ENCODE measurements around the gene IRF3. TPM values are rescaled to one million over a fixed set of nuclear protein-coding genes. Genes with fewer than 3 reads are reported as not detected.

Gene IRF3
- total RNA-seq, 2 experiments from 2014 or later: 90.8 to 108 TPM

DNA sequence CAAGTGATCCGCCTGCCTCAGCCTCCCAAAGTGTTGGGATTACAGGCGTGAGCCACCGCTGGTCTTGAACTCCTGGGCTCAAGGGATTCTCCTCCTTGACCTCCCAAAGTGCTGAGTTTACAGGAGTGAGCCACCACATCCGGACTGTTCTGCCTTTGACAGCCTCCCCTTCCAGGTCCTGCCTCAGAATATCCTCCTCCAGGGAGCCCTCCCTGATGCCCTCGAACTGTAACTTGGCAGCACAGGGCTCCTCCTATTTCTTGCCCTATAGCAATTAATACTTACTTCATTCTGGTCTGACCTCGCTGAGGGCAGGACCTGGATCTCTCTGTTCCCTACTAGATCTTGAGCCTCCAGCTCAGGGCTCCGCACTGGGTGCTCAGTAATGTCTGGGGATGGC is 31.2 kb upstream of the IRF3 start:
- Mint-ChIP-seq H3K4me3 (no peak overlapping the region), H3K36me3 (ENCODE audit: low read depth) (no peaks in the 10 kb centered on the region), H3K27me3 (peaks cover 6% of the 10 kb centered on the region), H3K4me1 (ENCODE audit: low read depth) (no peaks in the 10 kb centered on the region), H3K9me3 (no peaks in the 10 kb centered on the region), H3K27ac (no peak overlapping the region)
- TF ChIP-seq, protein P1, sequence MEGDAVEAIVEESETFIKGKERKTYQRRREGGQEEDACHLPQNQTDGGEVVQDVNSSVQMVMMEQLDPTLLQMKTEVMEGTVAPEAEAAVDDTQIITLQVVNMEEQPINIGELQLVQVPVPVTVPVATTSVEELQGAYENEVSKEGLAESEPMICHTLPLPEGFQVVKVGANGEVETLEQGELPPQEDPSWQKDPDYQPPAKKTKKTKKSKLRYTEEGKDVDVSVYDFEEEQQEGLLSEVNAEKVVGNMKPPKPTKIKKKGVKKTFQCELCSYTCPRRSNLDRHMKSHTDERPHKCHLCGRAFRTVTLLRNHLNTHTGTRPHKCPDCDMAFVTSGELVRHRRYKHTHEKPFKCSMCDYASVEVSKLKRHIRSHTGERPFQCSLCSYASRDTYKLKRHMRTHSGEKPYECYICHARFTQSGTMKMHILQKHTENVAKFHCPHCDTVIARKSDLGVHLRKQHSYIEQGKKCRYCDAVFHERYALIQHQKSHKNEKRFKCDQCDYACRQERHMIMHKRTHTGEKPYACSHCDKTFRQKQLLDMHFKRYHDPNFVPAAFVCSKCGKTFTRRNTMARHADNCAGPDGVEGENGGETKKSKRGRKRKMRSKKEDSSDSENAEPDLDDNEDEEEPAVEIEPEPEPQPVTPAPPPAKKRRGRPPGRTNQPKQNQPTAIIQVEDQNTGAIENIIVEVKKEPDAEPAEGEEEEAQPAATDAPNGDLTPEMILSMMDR (IDR thresholded peaks at IDR 0.05): no peak
- DNase-seq (no peak), ATAC-seq (no peak)
- intact Hi-C loops (cut with micrococcal nuclease): no loop called here
- POLR2A ChIA-PET: interaction anchor here (1.1 kb wide), 1 partner anchor 9 kb away, joined by 3 read pairs; no protein-coding TSS in a partner anchor
- CTCF ChIA-PET: interaction anchor here (1.2 kb wide), 1 partner anchor 16 kb away, joined by 6 read pairs; no protein-coding TSS in a partner anchor

- no peak overlapping the region for H3K27ac Mint-ChIP-seq
- POLR2A ChIA-PET: interaction anchor here (1.1 kb wide), 1 partner anchor 8 kb away, joined by 3 read pairs; no protein-coding TSS in a partner anchor
- intact Hi-C loops (cut with micrococcal nuclease): no loop called here
- peaks cover 6% of the 10 kb centered on the region for H3K4me1 Mint-ChIP-seq (ENCODE audit: low read depth)
- TF ChIP-seq, protein P1 (IDR thresholded peaks at IDR 0.05): no peak
- peaks cover 6% of the 10 kb centered on the region for H3K27me3 Mint-ChIP-seq
- H3K36me3 Mint-ChIP-seq (ENCODE audit: low read depth): no peaks in the 10 kb centered on the region
- ATAC-seq (no peak), DNase-seq (no peak)
- H3K4me3 Mint-ChIP-seq: no peak overlapping the region
- H3K9me3 Mint-ChIP-seq: no peaks in the 10 kb centered on the region
- CTCF ChIA-PET: interaction anchor here (1.2 kb wide), 1 partner anchor 15 kb away, joined by 6 read pairs; no protein-coding TSS in a partner anchor
Observed at GRCh38 chr19:49696115-49696514, 30.5 kb upstream of the IRF3 start.

DNA sequence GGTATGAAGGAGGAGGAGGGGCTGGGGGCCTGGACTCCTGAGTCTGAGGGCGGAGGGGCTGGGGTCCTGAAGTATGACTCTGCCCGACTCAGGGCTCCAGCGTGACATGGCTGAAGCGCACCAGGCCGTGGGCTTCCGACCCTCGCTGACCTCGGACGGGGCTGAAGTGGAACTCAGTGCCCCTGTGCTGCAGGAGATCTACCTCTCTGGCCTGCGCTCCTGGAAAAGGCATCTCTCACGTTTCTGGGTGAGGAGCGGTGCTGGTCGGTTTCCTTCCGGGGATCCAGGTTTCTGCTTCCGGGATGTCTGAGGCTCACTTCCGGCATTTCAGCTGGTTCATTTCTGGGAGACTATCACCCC is 26.5 kb upstream of the IRF3 start:
- H3K4me3 Mint-ChIP-seq: no peak overlapping the region
- intact Hi-C loops (cut with micrococcal nuclease): no loop called here
- no peak overlapping the region for H3K27ac Mint-ChIP-seq
- H3K4me1 Mint-ChIP-seq (ENCODE audit: low read depth): peaks cover 26% of the 10 kb centered on the region
- ATAC-seq: no peak
- TF ChIP-seq, protein P1 (IDR thresholded peaks at IDR 0.05): no peak
- CTCF ChIA-PET: interaction anchor here (4.6 kb wide), 1 partner anchor 11 kb away, joined by 19 read pairs; no protein-coding TSS in a partner anchor
- peaks cover 22% of the 10 kb centered on the region for H3K36me3 Mint-ChIP-seq (ENCODE audit: low read depth)
- H3K9me3 Mint-ChIP-seq: no peaks in the 10 kb centered on the region
- DNase-seq: no peak
- POLR2A ChIA-PET: interaction anchor here (0.9 to 1.6 kb wide), 2 partner anchors 11 to 26 kb away, joined by 3 to 5 read pairs; no protein-coding TSS in a partner anchor
- peaks cover 14% of the 10 kb centered on the region for H3K27me3 Mint-ChIP-seq

DNA sequence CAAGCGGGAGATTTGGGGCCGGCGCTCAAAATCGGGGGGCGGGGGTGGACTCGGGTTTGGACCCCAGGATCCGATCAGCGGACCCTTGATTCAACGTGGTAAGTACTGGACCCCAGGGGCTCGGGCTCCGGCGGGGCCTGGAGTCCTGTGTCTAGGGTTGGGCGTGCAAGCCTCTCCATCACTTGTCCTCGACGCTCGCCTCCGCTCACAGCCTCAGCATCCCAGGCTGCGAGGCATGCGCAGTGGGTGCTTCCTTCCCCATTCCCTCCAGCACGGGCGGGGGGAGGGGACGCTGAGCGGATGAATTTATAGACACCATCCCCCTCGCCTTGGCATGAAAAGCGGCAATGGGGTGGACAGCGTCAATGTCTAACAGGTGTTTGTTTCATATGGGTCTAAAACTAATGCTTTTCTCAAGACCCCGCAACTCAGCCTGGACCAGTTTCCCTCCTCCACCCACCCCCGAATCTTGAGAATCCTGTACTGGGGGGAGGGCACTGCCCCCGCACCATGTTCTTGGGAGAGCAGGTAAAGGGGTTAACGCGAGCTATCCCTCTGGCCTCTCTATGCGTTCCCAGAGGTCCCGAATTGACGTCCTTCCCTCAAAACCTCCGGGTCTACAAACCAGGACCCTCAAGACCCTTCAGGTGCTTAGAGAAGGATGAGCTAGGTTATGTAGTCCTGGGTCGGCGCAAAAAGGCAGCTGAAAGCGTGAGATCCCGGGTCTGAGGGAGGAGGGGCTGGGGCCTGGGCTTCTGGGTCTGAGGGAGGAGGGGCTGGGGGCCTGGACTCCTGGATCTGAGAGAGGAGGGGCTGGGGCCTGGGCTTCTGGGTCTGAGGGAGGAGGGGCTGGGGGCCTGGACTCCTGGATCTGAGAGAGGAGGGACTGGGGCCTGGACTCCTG is 25.8 kb upstream of the IRF3 start:
- TF ChIP-seq, protein P1 (IDR thresholded peaks at IDR 0.05): no peak
- intact Hi-C loops (cut with micrococcal nuclease): no loop called here
- Mint-ChIP-seq H3K27me3 (peaks cover 14% of the 10 kb centered on the region), H3K27ac (no peak overlapping the region), H3K4me1 (ENCODE audit: low read depth) (peaks cover 26% of the 10 kb centered on the region), H3K4me3 (peak overlapping the region; percentile 60), H3K36me3 (ENCODE audit: low read depth) (peaks cover 24% of the 10 kb centered on the region), H3K9me3 (no peaks in the 10 kb centered on the region)
- peak; percentile 44 for DNase-seq
- peak; percentile 19 for ATAC-seq
- ChIA-PET CTCF (interaction anchor here (4.6 kb wide), 1 partner anchor 10 kb away, joined by 19 read pairs; no protein-coding TSS in a partner anchor), POLR2A (interaction anchor here (0.9 to 4.0 kb wide), 4 partner anchors 10 to 103 kb away, joined by 3 to 23 read pairs (median 4); partner anchors contain the start of gene PRMT1)
